Mucosa of rectum (tissue), 2 donors: ENCODE results near the gene GABRR1.
"Not testable (repeated sequence)": the region's sequence is repeated elsewhere in the genome, so short reads cannot be mapped to it uniquely, and the experiment has no call there.

Source experiments
- H3K27ac ChIP-seq, 2 donors: one replicate each; pipeline ENCODE4 v1.7.0; 2013; ENCODE audit warnings: inconsistent platforms in 2 of 2, low read depth in 2 of 2, low read length in 2 of 2
- H3K27me3 ChIP-seq, 2 donors: one replicate each; pipeline ENCODE4 v1.7.0; 2013; ENCODE audit warnings: low read length in 2 of 2; ENCODE audit not compliant: control insufficient read depth in 2 of 2, insufficient read depth in 2 of 2
- H3K36me3 ChIP-seq, 2 donors: one replicate each; pipeline ENCODE4 v1.7.0; 2013; ENCODE audit warnings: low read length in 2 of 2; ENCODE audit not compliant: control insufficient read depth in 2 of 2, insufficient read depth in 2 of 2
- H3K4me1 ChIP-seq, 2 donors: one replicate each; pipeline ENCODE4 v1.7.0; 2013; ENCODE audit warnings: low read length in 2 of 2, mild to moderate bottlenecking in 1 of 2; ENCODE audit not compliant: control insufficient read depth in 2 of 2, insufficient read depth in 2 of 2
- H3K4me3 ChIP-seq, 2 donors: one replicate each; pipeline ENCODE4 v1.7.0; 2013; ENCODE audit warnings: low read length in 2 of 2
- H3K9ac ChIP-seq, 2 donors: one replicate each; pipeline ENCODE4 v1.7.0; 2013; ENCODE audit warnings: low read length in 2 of 2, low read depth in 1 of 2, mild to moderate bottlenecking in 1 of 2
- H3K9me3 ChIP-seq, 2 donors: one replicate each; pipeline ENCODE4 v1.7.0; 2013; ENCODE audit warnings: low read length in 2 of 2; ENCODE audit not compliant: control insufficient read depth in 2 of 2
- donor health status: healthy.
- donor health status: Normal muscosa, but diverticular disease.

Gene GABRR1

GRCh38 chr6:89251170-89251569 lies 34.0 kb upstream of the GABRR1 start:
- H3K4me1 ChIP-seq, result peaks cover 0 to 4% of the 10 kb centered on the region in 2 donors
- H3K4me3 ChIP-seq, result no peak overlapping the region
- no peaks in the 10 kb centered on the region for H3K27me3 ChIP-seq
- H3K27ac ChIP-seq, result no peak overlapping the region
- no peaks in the 10 kb centered on the region for H3K9me3 ChIP-seq
- H3K36me3 ChIP-seq, result no peaks in the 10 kb centered on the region
- H3K9ac ChIP-seq, result no peak overlapping the region

DNA sequence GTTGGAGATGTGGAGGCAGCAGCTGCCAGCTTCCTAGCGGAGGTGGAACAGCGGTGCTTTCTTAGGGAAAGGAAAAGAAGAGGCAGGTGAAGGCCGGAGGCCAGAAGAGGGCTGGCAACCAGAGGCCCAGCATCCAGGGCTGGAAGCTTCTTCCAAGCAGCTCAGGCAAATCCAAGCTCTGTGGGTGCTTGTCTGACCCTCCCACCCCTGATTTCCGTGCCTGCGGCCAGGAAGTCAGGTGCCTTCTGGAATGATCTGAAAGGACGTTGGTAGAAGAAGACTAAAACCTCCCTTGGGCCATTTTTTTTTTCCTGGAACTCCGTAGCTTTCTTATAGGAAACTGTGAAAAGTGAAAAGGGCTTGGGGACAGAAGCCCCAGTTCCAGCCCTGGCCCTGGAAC lies 33.1 kb upstream of the GABRR1 start:
- no peaks in the 10 kb centered on the region for H3K27me3 ChIP-seq
- H3K4me1 ChIP-seq, result peaks cover 0 to 4% of the 10 kb centered on the region in 2 donors
- H3K4me3 ChIP-seq, result no peak overlapping the region
- no peaks in the 10 kb centered on the region for H3K36me3 ChIP-seq
- no peak overlapping the region for H3K27ac ChIP-seq
- no peaks in the 10 kb centered on the region for H3K9me3 ChIP-seq
- H3K9ac ChIP-seq, result no peak overlapping the region

DNA sequence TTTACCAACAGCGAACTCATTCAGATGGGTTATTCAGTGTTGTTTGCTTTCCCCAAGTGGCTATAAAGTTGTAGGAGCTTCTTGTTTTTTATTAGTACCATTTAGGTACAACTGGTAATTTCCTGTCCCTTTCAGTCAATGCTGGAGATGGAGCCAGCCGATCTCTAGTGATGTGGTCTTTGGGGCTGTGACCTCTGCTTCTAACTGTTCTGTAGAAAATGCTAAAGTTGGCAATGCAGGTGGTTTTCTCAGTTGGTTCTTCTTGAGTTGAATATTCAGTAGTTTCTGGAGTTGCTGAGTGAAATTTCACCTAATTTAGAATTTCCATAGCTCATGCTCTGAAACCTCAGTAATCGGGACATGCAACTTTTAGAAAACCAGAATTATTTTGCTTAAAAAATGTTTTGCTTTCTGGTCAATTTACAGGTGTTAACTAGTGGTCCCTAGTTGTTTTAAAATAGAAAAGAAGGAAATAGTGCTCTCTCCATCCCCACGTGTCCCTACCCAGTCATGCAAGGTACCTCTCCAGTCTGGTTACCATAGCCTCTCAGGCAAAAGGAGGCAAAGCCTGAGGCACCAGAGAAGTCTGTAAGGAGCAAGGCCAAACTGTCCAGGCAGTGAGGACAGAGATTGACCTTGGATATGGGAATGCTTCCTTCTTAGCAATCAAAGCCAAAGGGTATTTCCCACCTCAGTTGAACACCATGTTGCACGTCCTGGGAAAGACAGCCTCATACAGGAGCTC lies 27.3 kb upstream of the GABRR1 start:
- Histone ChIP-seq H3K36me3 (no peaks in the 10 kb centered on the region), H3K9ac (no peak overlapping the region), H3K4me3 (no peak overlapping the region), H3K27me3 (no peaks in the 10 kb centered on the region), H3K4me1 (no peaks in the 10 kb centered on the region), H3K9me3 (no peaks in the 10 kb centered on the region), H3K27ac (peak overlapping the region in 1 of 2 donors; percentile 28)

GRCh38 chr6:89243331-89243629 lies 26.1 kb upstream of the GABRR1 start:
- no peaks in the 10 kb centered on the region for H3K9me3 ChIP-seq
- H3K4me1 ChIP-seq, result no peaks in the 10 kb centered on the region
- no peak overlapping the region for H3K4me3 ChIP-seq
- no peaks in the 10 kb centered on the region for H3K27me3 ChIP-seq
- H3K27ac ChIP-seq, result peak overlapping the region in 1 of 2 donors; percentile 35
- H3K9ac ChIP-seq, result no peak overlapping the region
- H3K36me3 ChIP-seq, result no peaks in the 10 kb centered on the region

- H3K27ac ChIP-seq, result peak overlapping the region in 1 of 2 donors; percentile 35
- no peak overlapping the region for H3K4me3 ChIP-seq
- H3K36me3 ChIP-seq, result no peaks in the 10 kb centered on the region
- no peak overlapping the region for H3K9ac ChIP-seq
- H3K27me3 ChIP-seq, result no peaks in the 10 kb centered on the region
- no peaks in the 10 kb centered on the region for H3K4me1 ChIP-seq
- H3K9me3 ChIP-seq, result no peaks in the 10 kb centered on the region
Observed at GRCh38 chr6:89242574-89243330, 25.6 kb upstream of the GABRR1 start.

DNA sequence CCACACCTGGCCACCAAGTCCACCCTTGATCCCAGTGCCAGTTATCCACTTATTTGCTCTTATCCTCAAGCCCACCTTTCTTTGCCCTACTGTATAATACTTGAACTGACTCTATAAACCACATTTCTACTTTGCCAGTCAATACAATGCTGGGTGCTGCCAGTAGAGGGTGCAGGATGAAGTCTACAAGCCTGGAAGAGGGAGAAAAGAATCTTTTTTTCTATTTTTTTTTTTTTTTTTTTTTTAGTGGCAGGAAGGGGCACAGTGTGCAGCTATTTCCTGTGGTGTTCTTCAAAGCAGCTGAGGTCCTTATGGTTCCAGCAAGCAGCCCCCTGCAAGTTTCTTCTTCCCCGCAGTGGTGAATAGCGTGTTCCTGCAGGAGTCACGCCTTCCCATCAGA lies 22.2 kb upstream of the GABRR1 start:
- Histone ChIP-seq H3K9me3 (no peaks in the 10 kb centered on the region), H3K27me3 (no peaks in the 10 kb centered on the region), H3K27ac (no peak overlapping the region), H3K4me1 (no peaks in the 10 kb centered on the region), H3K36me3 (no peaks in the 10 kb centered on the region), H3K4me3 (no peak overlapping the region), H3K9ac (no peak overlapping the region)

GRCh38 chr6:89237158-89237557 lies 20.0 kb upstream of the GABRR1 start:
- Histone ChIP-seq H3K9ac (no peak overlapping the region), H3K27ac (no peak overlapping the region), H3K4me1 (no peaks in the 10 kb centered on the region), H3K4me3 (no peak overlapping the region), H3K36me3 (no peaks in the 10 kb centered on the region), H3K9me3 (no peaks in the 10 kb centered on the region), H3K27me3 (no peaks in the 10 kb centered on the region)

- H3K36me3 ChIP-seq, H3K27ac ChIP-seq, H3K27me3 ChIP-seq, H3K4me1 ChIP-seq, H3K4me3 ChIP-seq, H3K9ac ChIP-seq, H3K9me3 ChIP-seq: not testable (repeated sequence)
Observed at GRCh38 chr6:89233605-89234004, 16.4 kb upstream of the GABRR1 start.

GRCh38 chr6:89222712-89223039 lies 5.5 kb upstream of the GABRR1 start:
- no peaks in the 10 kb centered on the region for H3K9me3 ChIP-seq
- H3K4me3 ChIP-seq, result no peak overlapping the region
- no peaks in the 10 kb centered on the region for H3K36me3 ChIP-seq
- no peaks in the 10 kb centered on the region for H3K27me3 ChIP-seq
- H3K27ac ChIP-seq, result no peak overlapping the region
- H3K4me1 ChIP-seq, result no peaks in the 10 kb centered on the region
- no peak overlapping the region for H3K9ac ChIP-seq

DNA sequence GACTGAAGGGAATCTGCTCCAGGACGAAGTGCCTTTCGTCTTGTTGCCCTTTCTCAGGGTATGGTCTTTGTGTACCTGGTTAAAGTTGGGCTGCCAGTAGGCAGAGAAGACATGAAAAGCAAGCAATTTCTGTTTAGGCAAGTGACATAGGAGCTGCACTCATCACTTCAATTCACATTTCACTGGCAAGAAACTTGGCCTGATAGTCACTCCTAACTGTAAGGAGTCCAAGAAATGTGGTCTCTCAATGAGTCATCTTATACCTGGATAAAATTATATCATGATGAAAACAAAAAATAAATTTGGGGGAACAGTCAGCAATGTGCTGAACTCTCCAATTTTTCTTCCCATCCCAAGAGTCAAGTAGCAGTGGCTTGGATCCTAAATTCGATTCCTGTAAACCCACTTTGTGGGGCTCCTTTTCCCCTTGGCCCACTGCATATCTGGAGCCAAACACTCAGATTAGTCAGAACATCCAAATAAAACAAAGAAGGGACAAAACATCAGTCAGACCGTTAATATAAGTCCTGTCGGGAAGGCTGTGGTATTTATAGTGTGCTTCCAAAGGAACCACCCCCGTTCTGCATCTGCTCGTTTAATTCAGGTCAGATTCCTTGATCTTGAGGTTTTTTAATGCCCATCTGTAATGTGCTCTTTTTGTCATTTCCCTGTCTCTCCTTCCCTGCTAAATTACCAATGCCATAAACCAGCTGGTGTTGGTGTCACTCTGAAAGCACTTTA lies 5.0 kb upstream of the GABRR1 start:
- Histone ChIP-seq H3K4me1 (no peaks in the 10 kb centered on the region), H3K36me3 (no peaks in the 10 kb centered on the region), H3K9ac (no peak overlapping the region), H3K27ac (no peak overlapping the region), H3K4me3 (no peak overlapping the region), H3K27me3 (no peaks in the 10 kb centered on the region), H3K9me3 (no peaks in the 10 kb centered on the region)
